Panc1 (cell line): Measurements from ENCODE around the gene ALG1. TPM values are rescaled to one million over a fixed set of nuclear protein-coding genes. Genes with fewer than 3 reads are reported as not detected.

ENCODE experiments used
- ATAC-seq: fragments of 200-7000 bp; cut with Tn5 transposase; 2 replicates; pipeline ENCODE4 v1.9.1; 2020; ENCODE audit warnings: mild to moderate bottlenecking, moderate library complexity
- BruUV-seq: library from RNA; stranded (reverse); fragments of 400-500 nt; replicated peaks from 2 replicates; lab custom pipeline; 2021; lab: Mats Ljungman, UMichigan
- CTCF ChIA-PET: fragments of 300-600 bp; sonication (Branson Sonifier 250); formaldehyde crosslinking; loops from one replicate; lab custom pipeline; 2022; ENCODE audit warnings: antibody characterized with exemption; lab: Charles Lee
- POLR2A ChIA-PET: fragments of 300-600 bp; sonication (Branson Sonifier 250); formaldehyde crosslinking; loops from one replicate; lab custom pipeline; 2022; ENCODE audit warnings: antibody characterized with exemption; lab: Charles Lee
- DNase-seq: peaks from one replicate; pipeline ENCODE4 v3.0.0-alpha.2; 2010; ENCODE audit warnings: low read depth, low spot score
- H3K27ac ChIP-seq: 2 replicates; pipeline ENCODE4 v1.5.1; 2011; ENCODE audit warnings: mild to moderate bottlenecking, low read length, inconsistent platforms
- H3K27me3 ChIP-seq: fragments of 200-500 bp; sonication (Bioruptor generic); 2 replicates; pipeline ENCODE4 v1.6.0; 2014; ENCODE audit warnings: low read length, inconsistent platforms; ENCODE audit not compliant: control insufficient read depth, insufficient read depth
- H3K36me3 ChIP-seq: fragments of 200-500 bp; sonication (Bioruptor generic); 2 replicates; pipeline ENCODE4 v1.5.1; 2014; ENCODE audit warnings: inconsistent platforms, mild to moderate bottlenecking, low read length, moderate library complexity; ENCODE audit not compliant: control insufficient read depth, insufficient read depth
- H3K4me1 ChIP-seq: 2 replicates; pipeline ENCODE4 v1.5.1; 2011; ENCODE audit warnings: inconsistent platforms, mild to moderate bottlenecking, low read length, moderate library complexity; ENCODE audit not compliant: control insufficient read depth, insufficient read depth
- H3K4me3 ChIP-seq, 2 experiments: 2 replicates each; pipeline ENCODE4 v1.5.1; 2011 to 2012; ENCODE audit warnings: low read depth in 2 of 2, low read length in 2 of 2, mild to moderate bottlenecking in 2 of 2, inconsistent platforms in 1 of 2, moderate library complexity in 1 of 2
- H3K9me3 ChIP-seq: fragments of 200-500 bp; sonication (Bioruptor generic); 2 replicates; pipeline ENCODE4 v1.5.1; 2014; ENCODE audit warnings: low read depth, mild to moderate bottlenecking, inconsistent platforms, low read length, moderate library complexity; ENCODE audit not compliant: control insufficient read depth, insufficient read depth
- POLR2AphosphoS5 ChIP-seq: IDR thresholded peaks from 2 replicates; pipeline ENCODE4 v1.6.1; 2012; ENCODE audit warnings: mild to moderate bottlenecking, low read depth, low read length, moderate library complexity
- SIN3A ChIP-seq: IDR thresholded peaks from 2 replicates; pipeline ENCODE4 v1.6.1; 2012; ENCODE audit warnings: low read depth, mild to moderate bottlenecking, low read length, moderate library complexity, borderline replicate concordance; ENCODE audit not compliant: insufficient read depth
- TCF7L2 ChIP-seq: IDR thresholded peaks from 2 replicates; pipeline ENCODE4 v1.6.1; 2011; ENCODE audit warnings: mild to moderate bottlenecking, low read depth, low read length, inconsistent platforms
- in situ Hi-C: cut with HindIII; loops from 2 replicates; pipeline ENCODE4 v1.10.0; 2016; ENCODE audit warnings: low sequenced_read_pairs, low pct_unique_long_range_greater_than_20kb
- intact Hi-C: fragments of 100-400 bp; cut with micrococcal nuclease; formaldehyde crosslinking; loops from one replicate; pipeline ENCODE4 v1.10.0; 2022; ENCODE audit not compliant: unreplicated experiment
- total RNA-seq: library from RNA; stranded (reverse); gene quantifications from one replicate; pipeline ENCODE4 v1.2.1, GENCODE V29; 2021; ENCODE audit not compliant: unreplicated experiment
- TF ChIP-seq, protein P1 (sequence below): fragments of 450-650 bp; IDR thresholded peaks from 2 replicates; pipeline ENCODE4 v1.5.1; 2017; ENCODE audit warnings: mild to moderate bottlenecking
- TF ChIP-seq, protein P2 (sequence below), 2 experiments: IDR thresholded peaks; 2 replicates each; pipeline ENCODE4 v1.6.1; 2011 to 2012; ENCODE audit warnings: low read depth in 2 of 2, control low read depth in 1 of 2, low read length in 1 of 2, mild to moderate bottlenecking in 1 of 2, moderate library complexity in 1 of 2; ENCODE audit not compliant: insufficient read depth in 1 of 2

ALG1 gene
- total RNA-seq, 1 experiment from 2014 or later: 46.6 TPM

- H3K9me3 ChIP-seq: no peaks in the 10 kb centered on the region
- ChIA-PET CTCF (interaction anchor here (0.6 kb wide), 1 partner anchor 424 kb away, joined by 4 read pairs; no protein-coding TSS in a partner anchor), POLR2A (no interaction called here)
- no peaks in the 10 kb centered on the region for H3K4me1 ChIP-seq
- TF ChIP-seq, protein P1, sequence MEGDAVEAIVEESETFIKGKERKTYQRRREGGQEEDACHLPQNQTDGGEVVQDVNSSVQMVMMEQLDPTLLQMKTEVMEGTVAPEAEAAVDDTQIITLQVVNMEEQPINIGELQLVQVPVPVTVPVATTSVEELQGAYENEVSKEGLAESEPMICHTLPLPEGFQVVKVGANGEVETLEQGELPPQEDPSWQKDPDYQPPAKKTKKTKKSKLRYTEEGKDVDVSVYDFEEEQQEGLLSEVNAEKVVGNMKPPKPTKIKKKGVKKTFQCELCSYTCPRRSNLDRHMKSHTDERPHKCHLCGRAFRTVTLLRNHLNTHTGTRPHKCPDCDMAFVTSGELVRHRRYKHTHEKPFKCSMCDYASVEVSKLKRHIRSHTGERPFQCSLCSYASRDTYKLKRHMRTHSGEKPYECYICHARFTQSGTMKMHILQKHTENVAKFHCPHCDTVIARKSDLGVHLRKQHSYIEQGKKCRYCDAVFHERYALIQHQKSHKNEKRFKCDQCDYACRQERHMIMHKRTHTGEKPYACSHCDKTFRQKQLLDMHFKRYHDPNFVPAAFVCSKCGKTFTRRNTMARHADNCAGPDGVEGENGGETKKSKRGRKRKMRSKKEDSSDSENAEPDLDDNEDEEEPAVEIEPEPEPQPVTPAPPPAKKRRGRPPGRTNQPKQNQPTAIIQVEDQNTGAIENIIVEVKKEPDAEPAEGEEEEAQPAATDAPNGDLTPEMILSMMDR: no peak
- TF ChIP-seq SIN3A (no peak), POLR2AphosphoS5 (no peak), TCF7L2 (no peak)
- TF ChIP-seq, protein P2, sequence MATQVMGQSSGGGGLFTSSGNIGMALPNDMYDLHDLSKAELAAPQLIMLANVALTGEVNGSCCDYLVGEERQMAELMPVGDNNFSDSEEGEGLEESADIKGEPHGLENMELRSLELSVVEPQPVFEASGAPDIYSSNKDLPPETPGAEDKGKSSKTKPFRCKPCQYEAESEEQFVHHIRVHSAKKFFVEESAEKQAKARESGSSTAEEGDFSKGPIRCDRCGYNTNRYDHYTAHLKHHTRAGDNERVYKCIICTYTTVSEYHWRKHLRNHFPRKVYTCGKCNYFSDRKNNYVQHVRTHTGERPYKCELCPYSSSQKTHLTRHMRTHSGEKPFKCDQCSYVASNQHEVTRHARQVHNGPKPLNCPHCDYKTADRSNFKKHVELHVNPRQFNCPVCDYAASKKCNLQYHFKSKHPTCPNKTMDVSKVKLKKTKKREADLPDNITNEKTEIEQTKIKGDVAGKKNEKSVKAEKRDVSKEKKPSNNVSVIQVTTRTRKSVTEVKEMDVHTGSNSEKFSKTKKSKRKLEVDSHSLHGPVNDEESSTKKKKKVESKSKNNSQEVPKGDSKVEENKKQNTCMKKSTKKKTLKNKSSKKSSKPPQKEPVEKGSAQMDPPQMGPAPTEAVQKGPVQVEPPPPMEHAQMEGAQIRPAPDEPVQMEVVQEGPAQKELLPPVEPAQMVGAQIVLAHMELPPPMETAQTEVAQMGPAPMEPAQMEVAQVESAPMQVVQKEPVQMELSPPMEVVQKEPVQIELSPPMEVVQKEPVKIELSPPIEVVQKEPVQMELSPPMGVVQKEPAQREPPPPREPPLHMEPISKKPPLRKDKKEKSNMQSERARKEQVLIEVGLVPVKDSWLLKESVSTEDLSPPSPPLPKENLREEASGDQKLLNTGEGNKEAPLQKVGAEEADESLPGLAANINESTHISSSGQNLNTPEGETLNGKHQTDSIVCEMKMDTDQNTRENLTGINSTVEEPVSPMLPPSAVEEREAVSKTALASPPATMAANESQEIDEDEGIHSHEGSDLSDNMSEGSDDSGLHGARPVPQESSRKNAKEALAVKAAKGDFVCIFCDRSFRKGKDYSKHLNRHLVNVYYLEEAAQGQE (IDR thresholded peaks at IDR 0.05; ENCODE audit: insufficient read depth in 1 of 2, low read depth in 2 of 2, low read length in 1 of 2): no peak
- no TSS peak for BruUV-seq
- intact Hi-C loops: no loop called here
- 0 out of 2 replicates have a peak, but pooled peaks cover 3% of the 10 kb centered on the region for H3K27me3 ChIP-seq
- DNase-seq: peak; percentile 63
- no peaks in the 10 kb centered on the region for H3K36me3 ChIP-seq
- H3K27ac ChIP-seq: no peak overlapping the region
- in situ Hi-C loops: no loop called here
- peak overlapping the region in 1 of 2 experiments; percentile 25; a peak in 2 of 4 replicates for H3K4me3 ChIP-seq
- ATAC-seq: peak; percentile 81
Measured at GRCh38 chr16:5041600-5042133, 30.0 kb upstream of the ALG1 start.

DNA sequence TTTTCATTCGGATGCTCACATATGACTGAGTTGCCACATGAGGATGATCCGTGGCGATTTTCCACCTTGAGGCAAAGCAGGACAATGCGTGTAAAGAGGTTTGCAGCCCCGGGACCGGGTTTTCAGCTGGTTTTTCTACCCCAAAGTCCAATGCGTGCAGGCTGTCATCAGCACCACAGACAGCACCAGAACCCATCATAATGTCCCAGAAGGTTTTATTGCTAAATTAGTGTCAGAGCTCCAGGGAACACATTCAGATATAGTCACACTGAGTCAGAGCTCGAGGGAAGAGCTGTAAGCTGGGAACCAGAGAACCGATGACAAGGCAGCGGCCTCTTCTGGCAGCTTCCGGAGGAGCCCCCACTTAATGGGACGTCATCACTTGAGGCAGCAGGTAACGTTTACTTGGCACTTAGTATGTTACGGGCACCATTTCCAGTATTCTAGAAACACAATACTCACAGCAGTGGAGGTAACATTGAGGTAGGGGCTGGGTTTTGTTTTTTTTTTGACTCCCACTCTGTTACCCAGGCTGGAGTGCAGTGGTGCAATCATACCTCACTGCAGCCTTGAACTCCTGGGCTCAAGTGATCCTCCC lies 29.0 kb upstream of the ALG1 start:
- ATAC-seq (no peak), DNase-seq (no peak)
- intact Hi-C loops: no loop called here
- H3K27ac ChIP-seq: no peak overlapping the region
- H3K27me3 ChIP-seq: 0 out of 2 replicates have a peak, but pooled peaks cover 3% of the 10 kb centered on the region
- ChIA-PET POLR2A (no interaction called here), CTCF (no interaction called here)
- H3K4me1 ChIP-seq: no peaks in the 10 kb centered on the region
- H3K4me3 ChIP-seq: no peak overlapping the region
- BruUV-seq: no TSS peak
- TF ChIP-seq, protein P1: no peak
- TF ChIP-seq, protein P2 (IDR thresholded peaks at IDR 0.05; ENCODE audit: insufficient read depth in 1 of 2, low read depth in 2 of 2, low read length in 1 of 2): peak; percentile 61 to 76; a peak in 2 of 4 replicates
- TF ChIP-seq POLR2AphosphoS5 (no peak), TCF7L2 (no peak)
- no peaks in the 10 kb centered on the region for H3K36me3 ChIP-seq
- no peaks in the 10 kb centered on the region for H3K9me3 ChIP-seq
- in situ Hi-C loops: no loop called here
